Gastroesophageal sphincter (tissue), 3 donors: Measurements from ENCODE around the gene PHKG1.

Source experiments
- EP300 ChIP-seq: sonication (generic); formaldehyde crosslinking; IDR thresholded peaks from one replicate; pipeline ENCODE4 v1.6.1; 2017; ENCODE audit warnings: antibody characterized with exemption, mild to moderate bottlenecking
- TF ChIP-seq, protein P1 (sequence below), 4 experiments: fragments of 200-600 bp in 2 of 4; fragments of 450-650 bp in 2 of 4; sonication (generic) in 1 of 4; IDR thresholded peaks; one replicate each; pipeline ENCODE4 v1.5.1; 2017 to 2019; ENCODE audit warnings: antibody characterized with exemption in 4 of 4, mild to moderate bottlenecking in 2 of 4, moderate library complexity in 2 of 4

DNA sequence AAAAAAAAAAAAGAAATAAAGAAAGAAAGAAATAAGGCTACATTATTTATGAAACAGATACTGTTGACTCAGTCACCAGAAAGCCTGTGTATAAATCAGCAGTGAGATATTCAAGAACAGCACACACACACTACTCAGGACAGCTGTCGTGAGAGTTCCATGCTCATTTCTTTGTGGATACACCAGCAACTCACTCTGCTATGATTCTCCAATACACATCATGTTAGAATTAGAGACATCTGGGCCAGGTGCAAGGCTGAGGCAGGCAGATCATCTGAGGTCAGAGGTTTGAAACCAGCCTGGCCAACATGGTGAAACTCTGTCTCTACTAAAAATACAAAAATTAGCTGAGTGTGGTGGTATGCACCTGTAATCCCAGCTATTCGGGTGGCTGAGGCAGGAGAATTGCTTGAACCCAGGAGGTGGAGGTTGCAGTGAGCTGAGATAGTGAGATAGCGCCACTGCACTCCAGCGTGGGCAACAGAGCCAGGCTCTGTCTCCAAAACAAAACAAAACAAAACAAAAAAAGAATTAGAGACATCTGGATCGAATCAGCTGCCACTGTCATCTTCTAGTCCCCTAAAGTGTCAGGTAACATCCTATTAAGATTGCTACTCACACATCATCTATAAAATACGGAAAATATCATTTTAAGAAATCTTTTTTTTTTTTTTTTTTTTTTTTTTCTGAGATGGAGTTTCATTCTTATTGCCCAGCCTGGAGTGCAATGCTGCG lies 34.7 kb upstream of the PHKG1 start:
- TF ChIP-seq EP300, result no peak
- TF ChIP-seq, protein P1, sequence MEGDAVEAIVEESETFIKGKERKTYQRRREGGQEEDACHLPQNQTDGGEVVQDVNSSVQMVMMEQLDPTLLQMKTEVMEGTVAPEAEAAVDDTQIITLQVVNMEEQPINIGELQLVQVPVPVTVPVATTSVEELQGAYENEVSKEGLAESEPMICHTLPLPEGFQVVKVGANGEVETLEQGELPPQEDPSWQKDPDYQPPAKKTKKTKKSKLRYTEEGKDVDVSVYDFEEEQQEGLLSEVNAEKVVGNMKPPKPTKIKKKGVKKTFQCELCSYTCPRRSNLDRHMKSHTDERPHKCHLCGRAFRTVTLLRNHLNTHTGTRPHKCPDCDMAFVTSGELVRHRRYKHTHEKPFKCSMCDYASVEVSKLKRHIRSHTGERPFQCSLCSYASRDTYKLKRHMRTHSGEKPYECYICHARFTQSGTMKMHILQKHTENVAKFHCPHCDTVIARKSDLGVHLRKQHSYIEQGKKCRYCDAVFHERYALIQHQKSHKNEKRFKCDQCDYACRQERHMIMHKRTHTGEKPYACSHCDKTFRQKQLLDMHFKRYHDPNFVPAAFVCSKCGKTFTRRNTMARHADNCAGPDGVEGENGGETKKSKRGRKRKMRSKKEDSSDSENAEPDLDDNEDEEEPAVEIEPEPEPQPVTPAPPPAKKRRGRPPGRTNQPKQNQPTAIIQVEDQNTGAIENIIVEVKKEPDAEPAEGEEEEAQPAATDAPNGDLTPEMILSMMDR (IDR thresholded peaks at IDR 0.05), result no peak
